GM12872 (cell line): ENCODE measurements around the gene CITED4.

Source experiments
- CTCF ChIP-seq: IDR thresholded peaks from 3 replicates; pipeline ENCODE4 v1.5.1; 2011; ENCODE audit warnings: low read depth, mild to moderate bottlenecking, low read length, moderate library complexity; ENCODE audit not compliant: insufficient read depth

CITED4 gene

GRCh38 chr1:40862008-40862863, at the start of gene CITED4:
CITED4 (minus strand) TSS chr1:40862363; CDS start chr1:40862127, 236 bp downstream.
- TF ChIP-seq CTCF, result peak; percentile 31; the same call in 2 of the 3 replicates

GRCh38 chr1:40911105-40911504, 48.9 kb upstream of the CITED4 start:
- TF ChIP-seq CTCF, result no peak

- TF ChIP-seq CTCF, result no peak
Measured at GRCh38 chr1:40909281-40909680, 47.1 kb upstream of the CITED4 start.

GRCh38 chr1:40908350-40908749, 46.2 kb upstream of the CITED4 start:
- TF ChIP-seq CTCF, result no peak

- no peak for TF ChIP-seq CTCF
Measured at GRCh38 chr1:40907899-40908298, 45.7 kb upstream of the CITED4 start.

- no peak for TF ChIP-seq CTCF
Measured at GRCh38 chr1:40906781-40907400, 44.7 kb upstream of the CITED4 start.

GRCh38 chr1:40905061-40905460, 42.9 kb upstream of the CITED4 start:
- TF ChIP-seq CTCF, result no peak
